Karpas-422 (cell line): ENCODE results near the gene FAM13C. TPM values are rescaled to one million over a fixed set of nuclear protein-coding genes. Genes with fewer than 3 reads are reported as not detected.

Experiments used
- DNase-seq: peaks from one replicate; pipeline ENCODE4 v3.0.0-alpha.2; 2015
- H2AFZ ChIP-seq: fragments of 200-600 bp; sonication (generic); 2 replicates; pipeline ENCODE4 v1.6.1; 2014; ENCODE audit warnings: antibody characterized with exemption, low read length, mixed read lengths
- H3K27ac ChIP-seq: fragments of 200-600 bp; sonication (generic); 2 replicates; pipeline ENCODE4 v1.5.1; 2014; ENCODE audit warnings: mild to moderate bottlenecking, low read length, moderate library complexity
- H3K27me3 ChIP-seq: fragments of 200-600 bp; sonication (generic); 2 replicates; pipeline ENCODE4 v1.6.1; 2014; ENCODE audit warnings: low read length, mixed read lengths
- H3K36me3 ChIP-seq: fragments of 200-600 bp; sonication (generic); 2 replicates; pipeline ENCODE4 v1.6.1; 2014; ENCODE audit warnings: low read length, mixed read lengths; ENCODE audit not compliant: insufficient read depth
- H3K4me1 ChIP-seq: fragments of 200-600 bp; sonication (generic); 2 replicates; pipeline ENCODE4 v1.6.1; 2014; ENCODE audit warnings: mild to moderate bottlenecking, low read length, mixed read lengths
- H3K4me2 ChIP-seq: fragments of 200-600 bp; sonication (generic); 2 replicates; pipeline ENCODE4 v1.6.1; 2014; ENCODE audit warnings: low read length, low read depth, mild to moderate bottlenecking; ENCODE audit not compliant: poor library complexity, severe bottlenecking
- H3K4me3 ChIP-seq: fragments of 200-600 bp; sonication (generic); 2 replicates; pipeline ENCODE4 v1.5.1; 2014; ENCODE audit warnings: mild to moderate bottlenecking, antibody characterized with exemption, low read length, mixed read lengths
- H3K79me2 ChIP-seq: fragments of 200-600 bp; sonication (generic); 2 replicates; pipeline ENCODE4 v1.6.1; 2014; ENCODE audit warnings: mild to moderate bottlenecking, low read length, mixed read lengths
- H3K9ac ChIP-seq: fragments of 200-600 bp; sonication (generic); 2 replicates; pipeline ENCODE4 v1.6.0; 2014; ENCODE audit warnings: low read length
- H3K9me2 ChIP-seq: fragments of 200-600 bp; sonication (generic), shearing (Covaris generic); replicated peaks from 2 replicates; pipeline ENCODE4 v1.6.0; 2014; ENCODE audit warnings: mild to moderate bottlenecking, low read length, moderate library complexity; ENCODE audit not compliant: insufficient read depth
- H3K9me3 ChIP-seq: fragments of 300-700, 200-600 bp; sonication (generic); 2 replicates; pipeline ENCODE4 v1.6.1; 2014; ENCODE audit warnings: low read length, mixed read lengths
- H4K20me1 ChIP-seq: fragments of 200-600 bp; sonication (generic); 2 replicates; pipeline ENCODE4 v1.6.1; 2014; ENCODE audit warnings: mild to moderate bottlenecking, antibody characterized with exemption, low read length, low read depth; ENCODE audit not compliant: insufficient read depth
- total RNA-seq: library from RNA; depleted of rRNA; stranded (reverse); fragments of >200 nt; shearing (Covaris generic); gene quantifications from 2 replicates; pipeline ENCODE4 v1.2.3, GENCODE V29; 2014; ENCODE audit warnings: low replicate concordance

The FAM13C gene
- total RNA-seq, 1 experiment from 2014 or later, result not detected

GRCh38 chr10:59268460-59268859 lies 93.9 kb downstream of the FAM13C start:
- no peak for DNase-seq
- Histone ChIP-seq H3K36me3 (no peaks in the 10 kb centered on the region), H3K9me2 (no peaks in the 10 kb centered on the region), H2AFZ (no peak overlapping the region), H3K27me3 (no peaks in the 10 kb centered on the region), H3K79me2 (no peaks in the 10 kb centered on the region), H3K4me3 (no peak overlapping the region), H3K27ac (no peak overlapping the region), H4K20me1 (no peaks in the 10 kb centered on the region), H3K4me2 (no peak overlapping the region), H3K4me1 (no peaks in the 10 kb centered on the region), H3K9me3 (no peaks in the 10 kb centered on the region), H3K9ac (no peak overlapping the region)

DNA sequence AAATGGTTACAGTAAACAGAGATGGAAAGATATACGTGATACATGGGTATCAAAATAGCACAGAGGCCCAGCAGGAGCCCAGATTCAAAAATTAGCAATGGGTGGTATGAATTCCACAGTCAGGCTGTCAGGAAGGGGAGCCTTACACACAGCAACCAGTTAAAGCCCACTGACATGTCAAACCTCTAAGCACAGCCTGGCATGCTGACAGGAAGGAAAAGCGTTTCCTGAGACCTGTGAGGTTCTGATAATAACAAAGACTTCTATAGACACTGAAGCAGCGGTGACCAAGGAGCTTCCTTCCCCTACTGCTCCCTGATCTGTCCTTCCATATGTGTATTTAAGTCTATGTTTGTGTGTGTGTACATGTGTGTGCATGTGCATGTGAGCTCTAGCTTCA lies 96.0 kb downstream of the FAM13C start:
- H3K27me3 ChIP-seq, result no peaks in the 10 kb centered on the region
- no peaks in the 10 kb centered on the region for H3K9me2 ChIP-seq
- no peak overlapping the region for H3K27ac ChIP-seq
- no peak for DNase-seq
- H3K79me2 ChIP-seq, result no peaks in the 10 kb centered on the region
- no peak overlapping the region for H2AFZ ChIP-seq
- H3K9me3 ChIP-seq, result no peaks in the 10 kb centered on the region
- no peak overlapping the region for H3K4me3 ChIP-seq
- H3K4me2 ChIP-seq, result no peak overlapping the region
- H4K20me1 ChIP-seq, result no peaks in the 10 kb centered on the region
- no peaks in the 10 kb centered on the region for H3K4me1 ChIP-seq
- H3K9ac ChIP-seq, result no peak overlapping the region
- H3K36me3 ChIP-seq, result no peaks in the 10 kb centered on the region

DNA sequence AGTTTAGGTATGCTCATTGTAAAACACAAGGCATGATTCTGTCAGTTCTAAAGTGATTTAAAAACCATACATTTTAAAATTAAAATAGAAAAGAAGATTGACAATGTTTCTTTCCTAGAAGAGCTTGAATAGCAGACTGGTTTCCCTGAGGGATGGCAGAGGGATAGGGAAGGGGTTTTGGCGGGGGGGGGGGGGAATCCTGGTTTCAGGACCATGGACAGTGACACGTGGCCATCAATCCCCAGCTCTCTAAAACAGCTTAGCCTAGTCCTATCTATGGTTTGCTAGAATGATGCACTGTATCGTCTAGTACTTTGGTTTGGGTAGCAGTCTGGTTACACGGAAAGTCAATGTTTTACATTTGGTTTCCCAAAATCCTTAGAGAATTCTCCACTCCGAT lies 97.2 kb downstream of the FAM13C start:
- no peak for DNase-seq
- H3K4me3 ChIP-seq, result no peak overlapping the region
- no peaks in the 10 kb centered on the region for H3K9me3 ChIP-seq
- H3K27ac ChIP-seq, result no peak overlapping the region
- no peaks in the 10 kb centered on the region for H3K4me1 ChIP-seq
- no peak overlapping the region for H3K9ac ChIP-seq
- H3K9me2 ChIP-seq, result no peaks in the 10 kb centered on the region
- H4K20me1 ChIP-seq, result no peaks in the 10 kb centered on the region
- H2AFZ ChIP-seq, result no peak overlapping the region
- H3K4me2 ChIP-seq, result no peak overlapping the region
- no peaks in the 10 kb centered on the region for H3K79me2 ChIP-seq
- no peaks in the 10 kb centered on the region for H3K36me3 ChIP-seq
- H3K27me3 ChIP-seq, result no peaks in the 10 kb centered on the region

DNA sequence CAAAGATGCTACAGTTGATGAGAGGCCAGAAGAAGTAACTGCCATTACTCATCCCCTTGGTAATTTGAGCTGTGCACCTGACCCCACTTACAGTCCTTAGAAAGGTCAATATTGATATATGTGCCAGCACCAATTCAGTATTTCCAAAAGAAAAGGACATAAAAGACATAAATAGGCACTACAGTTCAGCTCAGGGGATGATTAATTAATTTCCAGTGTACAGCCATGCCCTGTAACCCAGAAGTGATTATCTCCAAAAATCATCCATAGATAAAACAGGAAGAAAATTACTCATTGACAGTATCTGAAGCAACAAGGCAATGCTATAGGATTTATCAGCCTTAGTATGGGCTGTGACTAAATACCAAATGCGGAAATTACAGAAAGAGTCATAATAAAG lies 103.5 kb downstream of the FAM13C start:
- Histone ChIP-seq H3K79me2 (no peaks in the 10 kb centered on the region), H2AFZ (no peak overlapping the region), H3K9me3 (no peaks in the 10 kb centered on the region), H3K27ac (no peak overlapping the region), H4K20me1 (no peaks in the 10 kb centered on the region), H3K27me3 (no peaks in the 10 kb centered on the region), H3K4me2 (no peak overlapping the region), H3K4me1 (no peaks in the 10 kb centered on the region), H3K36me3 (no peaks in the 10 kb centered on the region), H3K4me3 (no peak overlapping the region), H3K9ac (no peak overlapping the region), H3K9me2 (no peaks in the 10 kb centered on the region)
- no peak for DNase-seq

GRCh38 chr10:59257224-59257623 lies 105.1 kb downstream of the FAM13C start:
- H4K20me1 ChIP-seq, result no peaks in the 10 kb centered on the region
- no peaks in the 10 kb centered on the region for H3K79me2 ChIP-seq
- H3K4me3 ChIP-seq, result no peak overlapping the region

DNA sequence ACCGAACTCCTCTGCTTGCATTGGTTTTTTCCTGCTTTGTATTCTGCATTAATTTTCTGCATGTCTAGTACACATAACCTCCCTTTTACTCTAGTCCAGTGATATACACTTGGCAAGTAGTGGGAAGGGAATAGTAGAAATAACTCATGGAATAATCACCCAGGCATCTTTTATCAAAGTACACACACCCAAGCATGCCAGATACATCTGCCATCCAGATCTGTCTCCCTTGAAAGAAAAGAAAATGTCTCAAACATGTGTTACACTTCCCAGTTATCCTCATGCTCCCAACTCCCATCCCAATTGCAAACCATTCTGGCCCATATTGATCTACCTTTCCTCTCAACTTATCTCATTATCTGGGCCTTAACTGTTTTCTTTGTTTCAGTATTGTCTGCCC lies 106.9 kb downstream of the FAM13C start:
- H3K79me2 ChIP-seq, result no peaks in the 10 kb centered on the region
- no peak overlapping the region for H3K27ac ChIP-seq
- no peaks in the 10 kb centered on the region for H3K9me3 ChIP-seq
- H3K4me1 ChIP-seq, result no peaks in the 10 kb centered on the region
- DNase-seq, result no peak
- H4K20me1 ChIP-seq, result no peaks in the 10 kb centered on the region
- no peak overlapping the region for H3K4me2 ChIP-seq
- no peaks in the 10 kb centered on the region; the same call in 1 of the 2 replicates for H3K9me2 ChIP-seq
- no peak overlapping the region for H3K9ac ChIP-seq
- H3K4me3 ChIP-seq, result no peak overlapping the region
- H2AFZ ChIP-seq, result no peak overlapping the region
- no peaks in the 10 kb centered on the region for H3K27me3 ChIP-seq
- H3K36me3 ChIP-seq, result no peaks in the 10 kb centered on the region

More at GRCh38 chr10:59257224-59257623, 105.1 kb downstream of the FAM13C start:
- no peak overlapping the region for H3K27ac ChIP-seq
- no peak overlapping the region for H3K9ac ChIP-seq
- no peak overlapping the region for H3K4me2 ChIP-seq
- no peak for DNase-seq
- H3K27me3 ChIP-seq, result no peaks in the 10 kb centered on the region
- no peaks in the 10 kb centered on the region for H3K36me3 ChIP-seq
- H2AFZ ChIP-seq, result no peak overlapping the region
- H3K9me3 ChIP-seq, result no peaks in the 10 kb centered on the region
- no peaks in the 10 kb centered on the region for H3K4me1 ChIP-seq
- no peaks in the 10 kb centered on the region; the same call in 1 of the 2 replicates for H3K9me2 ChIP-seq

GRCh38 chr10:59252491-59252890 lies 109.9 kb downstream of the FAM13C start:
- Histone ChIP-seq H3K27me3 (no peaks in the 10 kb centered on the region), H4K20me1 (no peaks in the 10 kb centered on the region), H3K79me2 (no peaks in the 10 kb centered on the region), H3K27ac (no peak overlapping the region), H2AFZ (no peak overlapping the region), H3K9me3 (no peaks in the 10 kb centered on the region), H3K9me2 (no peaks in the 10 kb centered on the region; the same call in 1 of the 2 replicates), H3K36me3 (no peaks in the 10 kb centered on the region), H3K4me2 (no peak overlapping the region), H3K4me3 (no peak overlapping the region), H3K4me1 (no peaks in the 10 kb centered on the region), H3K9ac (no peak overlapping the region)
- DNase-seq, result no peak

GRCh38 chr10:59245686-59246085 lies 116.7 kb downstream of the FAM13C start:
- no peak overlapping the region for H2AFZ ChIP-seq
- H3K4me2 ChIP-seq, result no peak overlapping the region
- H3K4me1 ChIP-seq, result no peaks in the 10 kb centered on the region
- H3K36me3 ChIP-seq, result no peaks in the 10 kb centered on the region
- H4K20me1 ChIP-seq, result no peaks in the 10 kb centered on the region
- no peak overlapping the region for H3K4me3 ChIP-seq
- no peaks in the 10 kb centered on the region for H3K27me3 ChIP-seq
- no peak for DNase-seq
- no peaks in the 10 kb centered on the region for H3K9me3 ChIP-seq
- H3K79me2 ChIP-seq, result no peaks in the 10 kb centered on the region
- no peaks in the 10 kb centered on the region for H3K9me2 ChIP-seq
- H3K27ac ChIP-seq, result no peak overlapping the region
- no peak overlapping the region for H3K9ac ChIP-seq

DNA sequence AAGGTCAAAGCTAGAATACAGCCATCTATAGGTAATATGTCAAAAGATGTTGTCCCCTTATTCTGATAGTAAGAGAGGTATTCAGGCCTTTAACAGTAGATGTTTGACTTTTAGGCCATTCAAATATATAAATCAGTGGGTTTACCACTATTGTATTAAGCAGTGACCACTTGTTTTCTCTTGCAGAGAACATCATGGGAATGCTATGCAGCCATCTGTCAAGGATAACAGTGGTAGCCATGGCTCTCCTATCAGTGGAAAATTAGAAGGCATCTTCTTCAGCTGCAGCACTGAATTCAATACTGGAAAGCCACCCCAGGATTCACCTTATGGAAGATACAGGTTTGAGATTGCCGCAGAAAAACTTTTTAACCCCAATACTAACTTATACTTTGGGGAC lies 117.5 kb downstream of the FAM13C start:
- H3K27me3 ChIP-seq, result no peaks in the 10 kb centered on the region
- no peaks in the 10 kb centered on the region for H3K79me2 ChIP-seq
- DNase-seq, result no peak
- H3K36me3 ChIP-seq, result no peaks in the 10 kb centered on the region
- H3K9me2 ChIP-seq, result no peaks in the 10 kb centered on the region
- H3K9ac ChIP-seq, result no peak overlapping the region
- no peaks in the 10 kb centered on the region for H4K20me1 ChIP-seq
- no peak overlapping the region for H3K4me3 ChIP-seq
- no peaks in the 10 kb centered on the region for H3K9me3 ChIP-seq
- H3K4me2 ChIP-seq, result no peak overlapping the region
- no peak overlapping the region for H3K27ac ChIP-seq
- H3K4me1 ChIP-seq, result no peaks in the 10 kb centered on the region
- H2AFZ ChIP-seq, result no peak overlapping the region
